Breast epithelium (tissue), 3 donors: ENCODE measurements around the gene KRT33A.

Experiments used
- POLR2A ChIP-seq: fragments of 450-650 bp; IDR thresholded peaks from one replicate; pipeline ENCODE4 v1.6.1; 2016; ENCODE audit warnings: antibody characterized with exemption, mild to moderate bottlenecking, moderate library complexity
- POLR2AphosphoS5 ChIP-seq, 3 donors: sonication (generic); formaldehyde crosslinking; IDR thresholded peaks; one replicate each; pipeline ENCODE4 v1.6.1; 2017; ENCODE audit warnings: antibody characterized with exemption in 3 of 3
- TF ChIP-seq, protein P1 (sequence below), 3 donors: fragments of 450-650 bp; IDR thresholded peaks; one replicate each; pipeline ENCODE4 v1.5.1; 2016 to 2017; ENCODE audit warnings: antibody characterized with exemption in 3 of 3, mild to moderate bottlenecking in 3 of 3, moderate library complexity in 3 of 3

DNA sequence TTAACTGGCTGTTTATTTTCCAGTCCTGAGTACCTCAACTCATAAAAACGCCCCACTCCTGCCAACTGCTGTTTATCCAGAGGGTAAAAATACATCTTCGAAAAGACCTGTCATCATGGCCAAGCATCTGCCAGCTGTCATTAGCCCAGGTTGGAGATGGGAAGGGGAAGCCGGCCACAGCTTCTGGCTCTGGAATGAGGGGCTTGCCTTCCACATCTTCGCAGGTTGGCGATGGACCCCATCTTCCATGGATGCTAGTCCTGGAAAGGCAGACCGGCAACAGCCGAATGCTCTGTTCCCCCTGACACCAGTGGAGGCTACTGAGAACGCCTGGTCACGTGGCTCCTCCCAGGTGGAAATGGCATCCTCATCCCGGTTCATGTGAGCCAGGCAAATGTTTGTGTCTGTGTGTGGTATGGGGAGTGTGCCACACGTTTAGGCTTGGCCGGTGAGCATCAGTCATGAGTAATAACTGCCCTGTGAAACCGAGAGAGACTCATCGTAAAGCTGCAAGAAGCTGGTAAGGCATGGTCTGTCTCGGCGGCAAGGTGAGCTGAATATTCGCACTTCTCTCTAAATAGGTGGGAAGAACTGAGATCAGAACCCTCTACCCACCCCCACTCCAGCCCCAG lies 34.7 kb downstream of the KRT33A start:
- TF ChIP-seq, protein P1, sequence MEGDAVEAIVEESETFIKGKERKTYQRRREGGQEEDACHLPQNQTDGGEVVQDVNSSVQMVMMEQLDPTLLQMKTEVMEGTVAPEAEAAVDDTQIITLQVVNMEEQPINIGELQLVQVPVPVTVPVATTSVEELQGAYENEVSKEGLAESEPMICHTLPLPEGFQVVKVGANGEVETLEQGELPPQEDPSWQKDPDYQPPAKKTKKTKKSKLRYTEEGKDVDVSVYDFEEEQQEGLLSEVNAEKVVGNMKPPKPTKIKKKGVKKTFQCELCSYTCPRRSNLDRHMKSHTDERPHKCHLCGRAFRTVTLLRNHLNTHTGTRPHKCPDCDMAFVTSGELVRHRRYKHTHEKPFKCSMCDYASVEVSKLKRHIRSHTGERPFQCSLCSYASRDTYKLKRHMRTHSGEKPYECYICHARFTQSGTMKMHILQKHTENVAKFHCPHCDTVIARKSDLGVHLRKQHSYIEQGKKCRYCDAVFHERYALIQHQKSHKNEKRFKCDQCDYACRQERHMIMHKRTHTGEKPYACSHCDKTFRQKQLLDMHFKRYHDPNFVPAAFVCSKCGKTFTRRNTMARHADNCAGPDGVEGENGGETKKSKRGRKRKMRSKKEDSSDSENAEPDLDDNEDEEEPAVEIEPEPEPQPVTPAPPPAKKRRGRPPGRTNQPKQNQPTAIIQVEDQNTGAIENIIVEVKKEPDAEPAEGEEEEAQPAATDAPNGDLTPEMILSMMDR (IDR thresholded peaks at IDR 0.05), result no peak
- TF ChIP-seq POLR2A (no peak), POLR2AphosphoS5 (IDR thresholded peaks at IDR 0.05) (no peak)
